ENCODE data around the gene PDAP1. TPM values are rescaled to one million over a fixed set of nuclear protein-coding genes. Genes with fewer than 3 reads are reported as not detected.
"Not testable (repeated sequence)": the region's sequence is repeated elsewhere in the genome, so short reads cannot be mapped to it uniquely, and the experiment has no call there.

PDAP1 gene
- total RNA-seq, 4 donors from 2014 or later: 64.8 to 81.8 (median 73.9) TPM

GRCh38 chr7:99359465-99360154 lies 48.8 kb downstream of the PDAP1 start:
- WGBS, 2 donors: 88 to 89% methylated on average over 22 of the region's 22 CpGs
- no peak overlapping the region for H3K4me3 ChIP-seq (ENCODE audit: low read depth, poor library complexity, severe bottlenecking)
- no peak for DNase-seq (ENCODE audit: low spot score in 2 of 2)
- intact Hi-C loops (cut with DNase I; ENCODE audit: low total_unique reads): no loop called here
- TF ChIP-seq POLR2A (IDR thresholded peaks at IDR 0.05): no peak
- TF ChIP-seq, protein P1, sequence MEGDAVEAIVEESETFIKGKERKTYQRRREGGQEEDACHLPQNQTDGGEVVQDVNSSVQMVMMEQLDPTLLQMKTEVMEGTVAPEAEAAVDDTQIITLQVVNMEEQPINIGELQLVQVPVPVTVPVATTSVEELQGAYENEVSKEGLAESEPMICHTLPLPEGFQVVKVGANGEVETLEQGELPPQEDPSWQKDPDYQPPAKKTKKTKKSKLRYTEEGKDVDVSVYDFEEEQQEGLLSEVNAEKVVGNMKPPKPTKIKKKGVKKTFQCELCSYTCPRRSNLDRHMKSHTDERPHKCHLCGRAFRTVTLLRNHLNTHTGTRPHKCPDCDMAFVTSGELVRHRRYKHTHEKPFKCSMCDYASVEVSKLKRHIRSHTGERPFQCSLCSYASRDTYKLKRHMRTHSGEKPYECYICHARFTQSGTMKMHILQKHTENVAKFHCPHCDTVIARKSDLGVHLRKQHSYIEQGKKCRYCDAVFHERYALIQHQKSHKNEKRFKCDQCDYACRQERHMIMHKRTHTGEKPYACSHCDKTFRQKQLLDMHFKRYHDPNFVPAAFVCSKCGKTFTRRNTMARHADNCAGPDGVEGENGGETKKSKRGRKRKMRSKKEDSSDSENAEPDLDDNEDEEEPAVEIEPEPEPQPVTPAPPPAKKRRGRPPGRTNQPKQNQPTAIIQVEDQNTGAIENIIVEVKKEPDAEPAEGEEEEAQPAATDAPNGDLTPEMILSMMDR (IDR thresholded peaks at IDR 0.05): no peak

GRCh38 chr7:99358521-99358920 lies 49.9 kb downstream of the PDAP1 start:
- WGBS, 2 donors: 93 to 96% methylated on average over 15 of the region's 15 CpGs
- intact Hi-C loops (cut with DNase I; ENCODE audit: low total_unique reads); H3K4me3 ChIP-seq (ENCODE audit: low read depth, poor library complexity, severe bottlenecking); DNase-seq (ENCODE audit: low spot score in 2 of 2): not testable (repeated sequence)

DNA sequence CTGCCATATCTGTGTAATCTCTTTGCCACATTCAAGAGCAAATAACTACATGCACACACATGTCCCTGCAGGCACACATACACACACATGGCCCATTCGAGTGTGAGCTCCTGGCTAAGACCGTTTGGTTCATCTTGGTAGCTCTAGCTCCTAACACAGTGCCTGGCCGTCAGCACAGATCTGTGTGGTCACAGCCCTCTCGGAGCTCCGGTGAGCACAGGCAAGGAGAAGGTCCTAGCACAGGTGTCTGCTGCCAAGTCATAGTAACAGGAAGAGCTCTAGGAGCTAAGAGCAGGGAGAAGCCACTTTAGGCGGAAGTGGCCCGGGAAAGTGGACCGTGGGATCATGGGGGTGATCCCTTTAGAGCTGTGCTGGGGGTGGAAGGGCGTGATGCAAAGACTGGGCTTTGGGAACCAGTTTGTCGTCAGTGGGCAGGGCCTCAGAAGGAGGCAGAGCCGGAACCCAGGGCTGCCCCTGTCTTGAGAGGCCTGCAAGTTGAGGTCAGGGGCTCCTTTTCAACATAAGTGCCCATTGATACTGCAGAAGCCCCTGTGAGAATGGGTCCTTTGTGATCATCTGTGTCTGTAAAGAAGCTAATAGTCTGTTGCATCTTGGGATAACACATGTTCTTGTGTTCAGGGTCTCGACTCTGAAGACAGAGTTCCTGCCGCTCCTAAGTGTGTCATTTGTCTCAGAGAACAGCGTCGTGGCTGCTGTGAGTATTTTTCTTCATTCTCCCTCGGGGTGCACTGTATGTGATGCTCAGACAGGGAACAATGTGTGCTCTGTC lies 50.5 kb downstream of the PDAP1 start:
- intact Hi-C loops (cut with DNase I; ENCODE audit: low total_unique reads): no loop called here
- H3K4me3 ChIP-seq (ENCODE audit: low read depth, poor library complexity, severe bottlenecking): no peak overlapping the region
- 87 to 91% methylated on average over 16 of the region's 16 CpGs for whole genome bisulfite sequencing, 2 donors
- no peak for DNase-seq (ENCODE audit: low spot score in 2 of 2)
- TF ChIP-seq, protein P1 (IDR thresholded peaks at IDR 0.05): no peak
- TF ChIP-seq POLR2A (IDR thresholded peaks at IDR 0.05): no peak

DNA sequence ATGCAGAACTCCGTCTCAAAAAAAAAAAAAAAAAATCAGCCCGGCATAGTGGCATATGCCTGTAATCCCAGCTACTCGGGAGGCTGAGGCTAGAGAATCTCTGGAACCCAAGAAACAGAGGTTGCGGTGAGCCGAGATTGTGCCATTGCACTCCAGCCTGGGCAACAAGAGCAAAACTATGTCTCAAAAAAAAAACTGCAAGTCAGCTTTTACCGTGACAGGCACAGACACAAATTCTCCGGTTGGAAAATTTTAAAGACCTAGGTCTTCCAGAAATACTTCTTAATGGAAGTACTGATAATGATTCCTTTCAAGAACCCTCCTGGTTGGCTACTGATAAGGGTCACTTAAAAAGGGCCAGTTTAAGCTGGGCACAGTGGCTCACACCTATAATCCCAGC lies 53.3 kb downstream of the PDAP1 start:
- TF ChIP-seq, protein P1 (IDR thresholded peaks at IDR 0.05): no peak
- TF ChIP-seq POLR2A (IDR thresholded peaks at IDR 0.05): no peak
- intact Hi-C loops (cut with DNase I; ENCODE audit: low total_unique reads): no loop called here
- H3K4me3 ChIP-seq (ENCODE audit: low read depth, poor library complexity, severe bottlenecking): no peak overlapping the region
- DNase-seq (ENCODE audit: low spot score in 2 of 2): peak in 1 of 2 donors; percentile 10
- WGBS, 2 donors: 93 to 94% methylated on average over 7 of the region's 7 CpGs

GRCh38 chr7:99352247-99352646 lies 56.1 kb downstream of the PDAP1 start:
- peak in 1 of 2 donors; percentile 53 for DNase-seq (ENCODE audit: low spot score in 2 of 2)
- H3K4me3 ChIP-seq (ENCODE audit: low read depth, poor library complexity, severe bottlenecking): no peak overlapping the region
- WGBS, 2 donors: 93 to 97% methylated on average over 5 of the region's 5 CpGs
- intact Hi-C loops (cut with DNase I; ENCODE audit: low total_unique reads): no loop called here
- TF ChIP-seq, protein P1 (IDR thresholded peaks at IDR 0.05): no peak
- TF ChIP-seq POLR2A (IDR thresholded peaks at IDR 0.05): no peak

GRCh38 chr7:99350641-99351040 lies 57.8 kb downstream of the PDAP1 start:
- intact Hi-C loops (cut with DNase I; ENCODE audit: low total_unique reads); H3K4me3 ChIP-seq (ENCODE audit: low read depth, poor library complexity, severe bottlenecking): not testable (repeated sequence)
- 83 to 97% methylated on average over 3 of the region's 3 CpGs for WGBS, 2 donors
- DNase-seq (ENCODE audit: low spot score in 2 of 2): peak in 1 of 2 donors; percentile 23

Other genes with a start within 250 kb of the PDAP1 start
- under 1 TPM in 1 of 4 donors, not detected in 3; 0.26 TPM for gene KPNA7, start 200.5 kb downstream of the PDAP1 start, total RNA-seq
- gene MYH16, start 135.8 kb downstream of the PDAP1 start, total RNA-seq: not detected
- gene ARPC1A, start 82.7 kb downstream of the PDAP1 start, total RNA-seq: 100 to 1,000 TPM; 108 to 140 (median 123) TPM
- 10 to 100 TPM; 51.4 to 83.1 (median 54.3) TPM for gene ARPC1B, start 33.9 kb downstream of the PDAP1 start, total RNA-seq
- 10 to 100 TPM; 48.2 to 71.0 (median 58.5) TPM for gene BUD31, start 372 bp upstream of the PDAP1 start, total RNA-seq
- 10 to 100 TPM in 1 of 4 donors, 1 to 10 TPM in 3; 8.5 to 14.2 (median 9.5) TPM for gene PTCD1, start 30.2 kb upstream of the PDAP1 start, total RNA-seq
- gene CPSF4, start 30.3 kb upstream of the PDAP1 start, total RNA-seq: 10 to 100 TPM; 23.7 to 41.6 (median 28.3) TPM
- 100 to 1,000 TPM; 332 to 806 (median 519) TPM for gene ATP5MF, start 57.6 kb upstream of the PDAP1 start, total RNA-seq
- gene ZNF789, start 64.3 kb upstream of the PDAP1 start, total RNA-seq: 1 to 10 TPM; 1.9 to 5.3 (median 3.3) TPM
- gene ZNF394, start 91.7 kb upstream of the PDAP1 start, total RNA-seq: 10 to 100 TPM; 26.2 to 55.0 (median 40.5) TPM
- gene ZKSCAN5, start 96.1 kb upstream of the PDAP1 start, total RNA-seq: 1 to 10 TPM; 3.9 to 6.7 (median 5.7) TPM
- 1 to 10 TPM; 4.3 to 8.8 (median 6.5) TPM for gene FAM200A, start 143.5 kb upstream of the PDAP1 start, total RNA-seq
- gene ZNF655, start 150.0 kb upstream of the PDAP1 start, total RNA-seq: 100 to 1,000 TPM; 102 to 261 (median 114) TPM
- gene TMEM225B, start 189.7 kb upstream of the PDAP1 start, total RNA-seq: 1 to 10 TPM; 1.7 to 4.6 (median 2.6) TPM
- gene ZSCAN25, start 208.3 kb upstream of the PDAP1 start, total RNA-seq: 10 to 100 TPM; 19.4 to 38.0 (median 23.7) TPM

Data from lower leg skin (tissue), 4 donors.